ENCODE results near the gene LDB3.

GRCh38 chr10:86703176-86703575 lies 34.9 kb downstream of the LDB3 start:
- TF ChIP-seq, protein P1, sequence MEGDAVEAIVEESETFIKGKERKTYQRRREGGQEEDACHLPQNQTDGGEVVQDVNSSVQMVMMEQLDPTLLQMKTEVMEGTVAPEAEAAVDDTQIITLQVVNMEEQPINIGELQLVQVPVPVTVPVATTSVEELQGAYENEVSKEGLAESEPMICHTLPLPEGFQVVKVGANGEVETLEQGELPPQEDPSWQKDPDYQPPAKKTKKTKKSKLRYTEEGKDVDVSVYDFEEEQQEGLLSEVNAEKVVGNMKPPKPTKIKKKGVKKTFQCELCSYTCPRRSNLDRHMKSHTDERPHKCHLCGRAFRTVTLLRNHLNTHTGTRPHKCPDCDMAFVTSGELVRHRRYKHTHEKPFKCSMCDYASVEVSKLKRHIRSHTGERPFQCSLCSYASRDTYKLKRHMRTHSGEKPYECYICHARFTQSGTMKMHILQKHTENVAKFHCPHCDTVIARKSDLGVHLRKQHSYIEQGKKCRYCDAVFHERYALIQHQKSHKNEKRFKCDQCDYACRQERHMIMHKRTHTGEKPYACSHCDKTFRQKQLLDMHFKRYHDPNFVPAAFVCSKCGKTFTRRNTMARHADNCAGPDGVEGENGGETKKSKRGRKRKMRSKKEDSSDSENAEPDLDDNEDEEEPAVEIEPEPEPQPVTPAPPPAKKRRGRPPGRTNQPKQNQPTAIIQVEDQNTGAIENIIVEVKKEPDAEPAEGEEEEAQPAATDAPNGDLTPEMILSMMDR (IDR thresholded peaks at IDR 0.05), result no peak
- TF ChIP-seq POLR2A (IDR thresholded peaks at IDR 0.05), result no peak
